IMR-90 (cell line): ENCODE results near the gene CLSTN1. TPM values are rescaled to one million over a fixed set of nuclear protein-coding genes. Genes with fewer than 3 reads are reported as not detected.

Experiments
- ATAC-seq: fragments of 200-7000 bp; cut with Tn5 transposase; 2 replicates; pipeline ENCODE4 v1.9.1; 2020; ENCODE audit warnings: low read depth, mild to moderate bottlenecking, moderate library complexity
- BruUV-seq: library from RNA; stranded (reverse); fragments of 400-500 nt; replicated peaks from 2 replicates; lab custom pipeline; 2021; lab: Mats Ljungman, UMichigan
- CTCF ChIA-PET: fragments of 300-600 bp; formaldehyde crosslinking; extraction: SDS; loops from one replicate; lab custom pipeline; 2021; ENCODE audit warnings: antibody characterized with exemption; lab: Yijun Ruan, JAX
- POLR2A ChIA-PET: fragments of 300-600 bp; sonication (Branson Sonifier 250); formaldehyde crosslinking; loops from one replicate; lab custom pipeline; 2022; ENCODE audit warnings: antibody characterized with exemption; ENCODE audit not compliant: unreplicated experiment; lab: Charles Lee
- DNase-seq: peaks from one replicate; pipeline ENCODE4 v3.0.0; 2013
- H2AFZ ChIP-seq: replicated peaks from 2 replicates; pipeline ENCODE3; 2013; ENCODE audit warnings: low read length, mild to moderate bottlenecking; ENCODE audit not compliant: poor library complexity
- H2AK5ac ChIP-seq: 2 replicates; pipeline ENCODE4 v1.6.1; 2013; ENCODE audit warnings: low read depth, low read length, inconsistent platforms
- H2AK9ac ChIP-seq: replicated peaks from 2 replicates; pipeline ENCODE3; 2013; ENCODE audit warnings: mild to moderate bottlenecking, low read depth, low read length, moderate library complexity; ENCODE audit not compliant: poor library complexity
- H2BK120ac ChIP-seq: 2 replicates; pipeline ENCODE4 v1.6.1; 2013; ENCODE audit warnings: low read depth, low read length, inconsistent platforms
- H2BK15ac ChIP-seq: 3 replicates; pipeline ENCODE4 v1.6.1; 2013; ENCODE audit warnings: low read depth, low read length, inconsistent platforms
- H2BK20ac ChIP-seq: 2 replicates; pipeline ENCODE4 v1.6.1; 2013; ENCODE audit warnings: low read depth, mild to moderate bottlenecking, inconsistent platforms, low read length, moderate library complexity
- H2BK5ac ChIP-seq: 2 replicates; pipeline ENCODE4 v1.6.1; 2013; ENCODE audit warnings: mild to moderate bottlenecking, low read depth, low read length, inconsistent platforms; ENCODE audit not compliant: poor library complexity, severe bottlenecking
- H3K14ac ChIP-seq: replicated peaks from 2 replicates; pipeline ENCODE4 v1.6.1; 2013; ENCODE audit warnings: low read depth, low read length, inconsistent platforms
- H3K18ac ChIP-seq: 2 replicates; pipeline ENCODE4 v1.6.1; 2013; ENCODE audit warnings: low read depth, low read length, control low read depth
- H3K23ac ChIP-seq: 2 replicates; pipeline ENCODE4 v1.6.1; 2013; ENCODE audit warnings: low read depth, low read length, inconsistent platforms
- H3K27ac ChIP-seq: 2 replicates; pipeline ENCODE4 v1.5.1; 2013; ENCODE audit warnings: mild to moderate bottlenecking, control low read depth, low read length; ENCODE audit not compliant: insufficient read depth
- H3K27me3 ChIP-seq: 2 replicates; pipeline ENCODE4 v1.6.1; 2013; ENCODE audit warnings: low read length; ENCODE audit not compliant: control insufficient read depth, insufficient read depth
- H3K36me3 ChIP-seq: 2 replicates; pipeline ENCODE4 v1.6.1; 2013; ENCODE audit warnings: low read length, mixed read lengths; ENCODE audit not compliant: control insufficient read depth, insufficient read depth
- H3K4ac ChIP-seq: 2 replicates; pipeline ENCODE4 v1.6.1; 2013; ENCODE audit warnings: low read depth, low read length, inconsistent platforms
- H3K4me1 ChIP-seq: 2 replicates; pipeline ENCODE4 v1.6.1; 2013; ENCODE audit warnings: low read length, mixed read lengths; ENCODE audit not compliant: control insufficient read depth, insufficient read depth
- H3K4me2 ChIP-seq: 2 replicates; pipeline ENCODE4 v1.6.1; 2013; ENCODE audit warnings: low read depth, mild to moderate bottlenecking, control low read depth, low read length, moderate library complexity
- H3K4me3 ChIP-seq: 2 replicates; pipeline ENCODE4 v1.5.1; 2013; ENCODE audit warnings: low read depth, mild to moderate bottlenecking, control low read depth, low read length, moderate library complexity; ENCODE audit not compliant: insufficient read depth
- H3K56ac ChIP-seq: 2 replicates; pipeline ENCODE4 v1.6.1; 2013; ENCODE audit warnings: low read length, inconsistent platforms; ENCODE audit not compliant: insufficient read depth; ENCODE audit errors: extremely low read depth
- H3K79me1 ChIP-seq, 2 experiments: 2 replicates each; pipeline ENCODE4 v1.6.1; 2013; ENCODE audit warnings: low read length in 2 of 2, inconsistent platforms in 1 of 2, low read depth in 1 of 2
- H3K9ac ChIP-seq: 2 replicates; pipeline ENCODE4 v1.6.1; 2013; ENCODE audit warnings: low read depth, low read length, control low read depth
- H3K9me1 ChIP-seq: 2 replicates; pipeline ENCODE4 v1.6.1; 2013; ENCODE audit warnings: low read length, inconsistent platforms; ENCODE audit not compliant: insufficient read depth
- H3K9me3 ChIP-seq: 2 replicates; pipeline ENCODE4 v1.6.1; 2013; ENCODE audit warnings: low read length; ENCODE audit not compliant: control insufficient read depth, insufficient read depth
- H4K20me1 ChIP-seq: 2 replicates; pipeline ENCODE4 v1.6.1; 2013; ENCODE audit warnings: low read length, inconsistent platforms; ENCODE audit not compliant: insufficient read depth
- H4K5ac ChIP-seq: 2 replicates; pipeline ENCODE4 v1.6.1; 2013; ENCODE audit warnings: mild to moderate bottlenecking, low read depth, low read length, control low read depth
- H4K8ac ChIP-seq, 2 experiments: 2 replicates each; pipeline ENCODE4 v1.6.1; 2013; ENCODE audit warnings: low read depth in 2 of 2, low read length in 2 of 2, control low read depth in 1 of 2, inconsistent platforms in 1 of 2
- H4K91ac ChIP-seq: 2 replicates; pipeline ENCODE4 v1.6.1; 2013; ENCODE audit warnings: low read depth, low read length, inconsistent platforms; ENCODE audit not compliant: insufficient read depth
- BHLHE40 ChIP-seq: fragments of 150-350 bp; IDR thresholded peaks from 2 replicates; pipeline ENCODE4 v1.6.1; 2016; ENCODE audit warnings: mild to moderate bottlenecking, low read depth, low read length
- CHD1 ChIP-seq: IDR thresholded peaks from 2 replicates; pipeline ENCODE4 v1.6.1; 2012; ENCODE audit warnings: low read depth, low read length, improper control_type of control experiment
- FOS ChIP-seq: fragments of 150-350 bp; IDR thresholded peaks from 2 replicates; pipeline ENCODE4 v1.6.1; 2016; ENCODE audit warnings: low read depth, low read length
- MAFK ChIP-seq: IDR thresholded peaks from 2 replicates; pipeline ENCODE4 v1.6.1; 2012; ENCODE audit warnings: low read depth, low read length, improper control_type of control experiment
- MAZ ChIP-seq: IDR thresholded peaks from 2 replicates; pipeline ENCODE4 v1.6.1; 2012; ENCODE audit warnings: low read depth, mild to moderate bottlenecking, low read length, improper control_type of control experiment, moderate library complexity, borderline replicate concordance
- RAD21 ChIP-seq: IDR thresholded peaks from 2 replicates; pipeline ENCODE4 v1.6.1; 2012; ENCODE audit warnings: low read length, improper control_type of control experiment
- RCOR1 ChIP-seq: IDR thresholded peaks from 2 replicates; pipeline ENCODE4 v1.6.1; 2012; ENCODE audit warnings: mild to moderate bottlenecking, low read length, improper control_type of control experiment; ENCODE audit not compliant: insufficient replicate concordance
- RFX5 ChIP-seq: IDR thresholded peaks from 2 replicates; pipeline ENCODE4 v1.8.0; 2012; ENCODE audit warnings: low read depth, mild to moderate bottlenecking, low read length, moderate library complexity
- SMC3 ChIP-seq: fragments of 150-350 bp; IDR thresholded peaks from 2 replicates; pipeline ENCODE4 v1.6.1; 2016; ENCODE audit warnings: low read depth, mild to moderate bottlenecking, antibody characterized with exemption, low read length, moderate library complexity
- WGBS, 2 experiments: methylation state at CpG; one replicate each; pipeline versions ENCODE4 v1.1.5 to v1.1.7; 2013; ENCODE audit warnings: missing lambda C conversion rate in 2 of 2; ENCODE audit not compliant: insufficient read length in 1 of 2; ENCODE audit errors: extremely low coverage in 2 of 2; 5-methylcytosine and 5-hydroxymethylcytosine counted together
- dilution Hi-C: fragments of 300-500 bp; cut with HindIII; formaldehyde crosslinking; loops from one replicate; pipeline ENCODE4 v1.14.3; 2018; ENCODE audit warnings: low sequenced_read_pairs; ENCODE audit not compliant: unreplicated experiment
- in situ Hi-C: fragments of 300-500 bp; cut with MboI; formaldehyde crosslinking; loops from 3 replicates; pipeline ENCODE4 v1.14.3; 2019; ENCODE audit warnings: low sequenced_read_pairs, inconsistent platforms, mixed read lengths
- intact Hi-C: fragments of 100-400 bp; cut with micrococcal nuclease; formaldehyde crosslinking; loops from 2 replicates; pipeline ENCODE4 v1.10.0; 2022
- polyA plus RNA-seq, 3 experiments: library from polyadenylated mRNA; depleted of rRNA; stranded (reverse); fragments of >200 nt; gene quantifications; 2 replicates each; pipeline ENCODE4 v1.2.3, GENCODE V29; 2012; ENCODE audit warnings: low replicate concordance in 1 of 3
- total RNA-seq: library from RNA; depleted of rRNA; stranded (reverse); fragments of >200 nt; gene quantifications from 2 replicates; pipeline ENCODE4 v1.2.3, GENCODE V29; 2012
- TF ChIP-seq, protein P1 (sequence below): fragments of 150-350 bp; IDR thresholded peaks from 2 replicates; pipeline ENCODE4 v1.6.1; 2017; ENCODE audit warnings: mild to moderate bottlenecking, antibody characterized with exemption, low read length, low read depth
- TF ChIP-seq, protein P2 (sequence below): fragments of 150-350 bp; IDR thresholded peaks from 2 replicates; pipeline ENCODE4 v1.6.1; 2016; ENCODE audit warnings: low read depth, mild to moderate bottlenecking, low read length, moderate library complexity, borderline replicate concordance

CLSTN1 gene
- total and polyA plus RNA-seq, 2 of the 4 experiments (the other 2 are of a cell fraction), result 30.1 to 72.2 TPM

DNA sequence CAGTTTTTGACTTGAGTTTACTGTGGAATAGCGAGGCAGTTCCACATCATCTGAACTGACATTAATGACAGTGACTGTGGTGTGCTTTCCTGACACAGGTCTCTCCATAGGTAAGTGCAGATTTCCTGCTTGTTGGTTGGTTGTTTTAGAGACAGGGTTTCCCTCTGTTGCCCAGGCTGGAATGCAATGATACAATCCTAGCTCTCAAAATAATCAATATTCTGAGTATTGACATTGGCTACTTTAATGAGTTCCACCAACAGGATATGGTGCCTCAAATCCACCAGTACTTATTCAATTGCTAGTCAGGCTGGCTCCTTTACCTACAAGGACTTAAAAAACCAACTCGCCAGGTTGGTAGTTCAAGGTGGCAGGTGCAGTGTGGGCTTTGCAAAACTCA, 63.8 kb downstream of the CLSTN1 start:
- intact Hi-C loops, result no loop called here
- Histone ChIP-seq H3K9ac (no peak overlapping the region), H4K5ac (no peak overlapping the region), H2AK9ac (no peak overlapping the region), H3K27me3 (no peaks in the 10 kb centered on the region), H3K4me1 (peaks cover 4% of the 10 kb centered on the region), H4K20me1 (peaks cover 62% of the 10 kb centered on the region), H3K56ac (no peak overlapping the region), H2BK5ac (no peak overlapping the region), H2AFZ (no peak overlapping the region), H3K18ac (peak overlapping the region; percentile 23; the same call in 1 of the 2 replicates), H3K4me3 (no peak overlapping the region), H3K23ac (no peak overlapping the region), H2AK5ac (peak overlapping the region; percentile 59; the same call in 1 of the 2 replicates), H2BK120ac (no peak overlapping the region), H3K4me2 (no peak overlapping the region; the same call in 1 of the 2 replicates), H2BK20ac (no peak overlapping the region), H3K4ac (no peak overlapping the region), H3K9me1 (peaks cover 20% of the 10 kb centered on the region), H3K36me3 (peaks cover 6% of the 10 kb centered on the region; the same call in 1 of the 2 replicates), H2BK15ac (no peak overlapping the region), H4K8ac (no peak overlapping the region), H3K14ac (no peak overlapping the region), H4K91ac (no peak overlapping the region), H3K9me3 (no peaks in the 10 kb centered on the region), H3K79me1 (peaks cover 41 to 67% of the 10 kb centered on the region in 2 experiments), H3K27ac (no peak overlapping the region)
- in situ Hi-C loops, result no loop called here
- 100% methylated on average over 1 of the region's 2 CpGs; no CpG with 5 or more reads in 1 of the 2 experiments for WGBS, 2 experiments
- no TSS peak for BruUV-seq
- ChIA-PET CTCF (interaction anchor here (0.6 kb wide), 1 partner anchor 399 kb away, joined by 3 read pairs; no protein-coding TSS in a partner anchor), POLR2A (no interaction called here)
- TF ChIP-seq MAFK, result no peak
- TF ChIP-seq MAZ, result no peak
- TF ChIP-seq RCOR1, result no peak
- TF ChIP-seq, protein P1, sequence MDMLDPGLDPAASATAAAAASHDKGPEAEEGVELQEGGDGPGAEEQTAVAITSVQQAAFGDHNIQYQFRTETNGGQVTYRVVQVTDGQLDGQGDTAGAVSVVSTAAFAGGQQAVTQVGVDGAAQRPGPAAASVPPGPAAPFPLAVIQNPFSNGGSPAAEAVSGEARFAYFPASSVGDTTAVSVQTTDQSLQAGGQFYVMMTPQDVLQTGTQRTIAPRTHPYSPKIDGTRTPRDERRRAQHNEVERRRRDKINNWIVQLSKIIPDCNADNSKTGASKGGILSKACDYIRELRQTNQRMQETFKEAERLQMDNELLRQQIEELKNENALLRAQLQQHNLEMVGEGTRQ, result no peak
- TF ChIP-seq BHLHE40, result no peak
- TF ChIP-seq, protein P2, sequence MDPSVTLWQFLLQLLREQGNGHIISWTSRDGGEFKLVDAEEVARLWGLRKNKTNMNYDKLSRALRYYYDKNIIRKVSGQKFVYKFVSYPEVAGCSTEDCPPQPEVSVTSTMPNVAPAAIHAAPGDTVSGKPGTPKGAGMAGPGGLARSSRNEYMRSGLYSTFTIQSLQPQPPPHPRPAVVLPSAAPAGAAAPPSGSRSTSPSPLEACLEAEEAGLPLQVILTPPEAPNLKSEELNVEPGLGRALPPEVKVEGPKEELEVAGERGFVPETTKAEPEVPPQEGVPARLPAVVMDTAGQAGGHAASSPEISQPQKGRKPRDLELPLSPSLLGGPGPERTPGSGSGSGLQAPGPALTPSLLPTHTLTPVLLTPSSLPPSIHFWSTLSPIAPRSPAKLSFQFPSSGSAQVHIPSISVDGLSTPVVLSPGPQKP, result no peak
- TF ChIP-seq RFX5, result no peak
- TF ChIP-seq CHD1, result no peak
- TF ChIP-seq SMC3, result no peak
- no peak for TF ChIP-seq FOS
- TF ChIP-seq RAD21, result no peak
- ATAC-seq (no peak), DNase-seq (no peak)
- dilution Hi-C loops, result no loop called here
